Skeletal muscle tissue (tissue), 4 donors: ENCODE results near the gene OR2B2. TPM values are rescaled to one million over a fixed set of nuclear protein-coding genes. Genes with fewer than 3 reads are reported as not detected.
A peak's percentile ranks its signal among the peaks of the same experiment; 100 is the strongest.

Experiments used
- H3K27ac ChIP-seq: one replicate; pipeline ENCODE4 v1.7.0; 2013; ENCODE audit warnings: mild to moderate bottlenecking, low read depth, low read length, inconsistent platforms
- H3K27me3 ChIP-seq, 3 donors: one replicate each; pipeline ENCODE4 v1.7.0; 2013; ENCODE audit warnings: low read length in 3 of 3; ENCODE audit not compliant: control insufficient read depth in 3 of 3, insufficient read depth in 3 of 3
- H3K36me3 ChIP-seq, 3 donors: one replicate each; pipeline ENCODE4 v1.7.0; 2013; ENCODE audit warnings: low read length in 3 of 3; ENCODE audit not compliant: control insufficient read depth in 3 of 3, insufficient read depth in 3 of 3
- H3K4me1 ChIP-seq, 3 donors: one replicate each; pipeline ENCODE4 v1.7.0; 2013; ENCODE audit warnings: low read length in 3 of 3, mild to moderate bottlenecking in 3 of 3; ENCODE audit not compliant: control insufficient read depth in 3 of 3, insufficient read depth in 3 of 3
- H3K4me3 ChIP-seq, 3 donors: one replicate each; pipeline ENCODE4 v1.7.0; 2013; ENCODE audit warnings: low read length in 3 of 3
- H3K9ac ChIP-seq, 3 donors: one replicate each; pipeline ENCODE4 v1.7.0; 2013; ENCODE audit warnings: low read length in 3 of 3, mild to moderate bottlenecking in 3 of 3, moderate library complexity in 2 of 3, low read depth in 1 of 3
- H3K9me3 ChIP-seq, 3 donors: one replicate each; pipeline ENCODE4 v1.7.0; 2013; ENCODE audit warnings: low read length in 3 of 3; ENCODE audit not compliant: control insufficient read depth in 3 of 3
- total RNA-seq: library from RNA; depleted of rRNA; stranded (reverse); fragments of >200 nt; gene quantifications from one replicate; pipeline ENCODE4 v1.2.3, GENCODE V29; 2014
- donor health status: Osteomylitis.

OR2B2 gene
- total RNA-seq, 1 donor from 2014 or later: not detected

GRCh38 chr6:27894839-27895762 lies 17.1 kb downstream of the OR2B2 start:
- Histone ChIP-seq H3K9me3 (no peaks in the 10 kb centered on the region), H3K9ac (peak overlapping the region; percentile 58 to 80 (median 75)), H3K36me3 (no peaks in the 10 kb centered on the region), H3K27me3 (peaks cover 0 to 32% (median 23%) of the 10 kb centered on the region in 3 donors), H3K27ac (peak overlapping the region; percentile 19), H3K4me1 (peaks cover 22 to 31% (median 27%) of the 10 kb centered on the region in 3 donors), H3K4me3 (peak overlapping the region; percentile 71 to 98 (median 93))

GRCh38 chr6:27893836-27894807 lies 18.1 kb downstream of the OR2B2 start:
- Histone ChIP-seq H3K9ac (peak overlapping the region; percentile 58 to 80 (median 75)), H3K9me3 (no peaks in the 10 kb centered on the region), H3K27ac (no peak overlapping the region), H3K4me3 (peak overlapping the region; percentile 71 to 98 (median 93)), H3K36me3 (no peaks in the 10 kb centered on the region), H3K27me3 (peaks cover 0 to 42% (median 33%) of the 10 kb centered on the region in 3 donors), H3K4me1 (peaks cover 22 to 32% (median 29%) of the 10 kb centered on the region in 3 donors)

- Histone ChIP-seq H3K9ac (peak overlapping the region; percentile 36 to 75 (median 63)), H3K4me3 (peak overlapping the region; percentile 71 to 98 (median 93)), H3K27me3 (peaks cover 0 to 49% (median 38%) of the 10 kb centered on the region in 3 donors), H3K27ac (peak overlapping the region; percentile 27), H3K36me3 (no peaks in the 10 kb centered on the region), H3K9me3 (no peaks in the 10 kb centered on the region), H3K4me1 (peaks cover 22 to 32% (median 29%) of the 10 kb centered on the region in 3 donors)
Observed at GRCh38 chr6:27893059-27893835, 18.9 kb downstream of the OR2B2 start.

GRCh38 chr6:27892649-27893058 lies 19.5 kb downstream of the OR2B2 start:
- peaks cover 22 to 32% (median 29%) of the 10 kb centered on the region in 3 donors for H3K4me1 ChIP-seq
- H3K4me3 ChIP-seq: peak overlapping the region; percentile 71 to 98 (median 93)
- peak overlapping the region; percentile 27 for H3K27ac ChIP-seq
- peaks cover 0 to 54% (median 43%) of the 10 kb centered on the region in 3 donors for H3K27me3 ChIP-seq
- H3K36me3 ChIP-seq: no peaks in the 10 kb centered on the region
- peak overlapping the region; percentile 20 to 63 (median 57) for H3K9ac ChIP-seq
- H3K9me3 ChIP-seq: no peaks in the 10 kb centered on the region

- Histone ChIP-seq H3K9me3 (no peaks in the 10 kb centered on the region), H3K9ac (no peak overlapping the region), H3K27ac (no peak overlapping the region), H3K36me3 (no peaks in the 10 kb centered on the region), H3K4me1 (peaks cover 22 to 32% (median 29%) of the 10 kb centered on the region in 3 donors), H3K27me3 (peaks cover 0 to 54% (median 43%) of the 10 kb centered on the region in 3 donors), H3K4me3 (peak overlapping the region in 1 of 3 donors; percentile 24)
Observed at GRCh38 chr6:27891320-27891875, 20.8 kb downstream of the OR2B2 start.

GRCh38 chr6:27890445-27891319 lies 21.5 kb downstream of the OR2B2 start:
- H3K4me3 ChIP-seq: peak overlapping the region; percentile 60 to 64 (median 60)
- no peaks in the 10 kb centered on the region for H3K36me3 ChIP-seq
- no peak overlapping the region for H3K27ac ChIP-seq
- peaks cover 22 to 32% (median 29%) of the 10 kb centered on the region in 3 donors for H3K4me1 ChIP-seq
- no peaks in the 10 kb centered on the region for H3K9me3 ChIP-seq
- peaks cover 0 to 54% (median 43%) of the 10 kb centered on the region in 3 donors for H3K27me3 ChIP-seq
- H3K9ac ChIP-seq: peak overlapping the region in 2 of 3 donors; percentile 3 to 27

- H3K9ac ChIP-seq: peak overlapping the region in 1 of 3 donors; percentile 27
- H3K4me3 ChIP-seq: peak overlapping the region; percentile 60 to 64 (median 60)
- H3K4me1 ChIP-seq: peaks cover 20 to 28% (median 28%) of the 10 kb centered on the region in 3 donors
- H3K27ac ChIP-seq: no peak overlapping the region
- no peaks in the 10 kb centered on the region for H3K36me3 ChIP-seq
- peaks cover 0 to 54% (median 43%) of the 10 kb centered on the region in 3 donors for H3K27me3 ChIP-seq
- no peaks in the 10 kb centered on the region for H3K9me3 ChIP-seq
Observed at GRCh38 chr6:27889628-27890444, 22.4 kb downstream of the OR2B2 start.

- H3K27me3 ChIP-seq: peaks cover 0 to 54% (median 43%) of the 10 kb centered on the region in 3 donors
- no peaks in the 10 kb centered on the region for H3K9me3 ChIP-seq
- no peak overlapping the region for H3K27ac ChIP-seq
- peaks cover 20 to 23% (median 23%) of the 10 kb centered on the region in 3 donors for H3K4me1 ChIP-seq
- H3K4me3 ChIP-seq: no peak overlapping the region
- H3K36me3 ChIP-seq: no peaks in the 10 kb centered on the region
- H3K9ac ChIP-seq: no peak overlapping the region
Observed at GRCh38 chr6:27889275-27889627, 22.9 kb downstream of the OR2B2 start.
